ENCODE results near the gene MGAT5.
A peak's percentile ranks its signal among the peaks of the same experiment; 100 is the strongest.

Gene MGAT5

DNA sequence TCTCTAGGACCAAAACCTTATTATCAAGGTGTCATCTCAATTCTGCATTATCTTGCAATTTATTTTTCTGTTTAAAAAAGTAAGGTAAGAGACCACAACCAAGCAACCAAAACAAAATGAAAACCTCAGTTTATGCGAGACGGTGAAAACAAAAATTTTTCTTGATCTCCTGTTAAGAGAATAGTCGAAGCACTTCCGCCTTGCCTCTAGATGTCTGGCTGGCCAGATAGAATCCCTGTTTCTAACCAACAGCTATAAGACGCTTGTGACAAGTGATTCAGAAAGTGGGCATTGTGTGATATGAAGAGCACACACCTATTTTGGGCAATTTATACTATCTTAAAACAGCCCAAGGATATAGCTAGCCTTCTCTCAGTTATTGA, 51.2 kb downstream of the MGAT5 start:
- DNase-seq (ENCODE audit: low spot score) = no peak

DNA sequence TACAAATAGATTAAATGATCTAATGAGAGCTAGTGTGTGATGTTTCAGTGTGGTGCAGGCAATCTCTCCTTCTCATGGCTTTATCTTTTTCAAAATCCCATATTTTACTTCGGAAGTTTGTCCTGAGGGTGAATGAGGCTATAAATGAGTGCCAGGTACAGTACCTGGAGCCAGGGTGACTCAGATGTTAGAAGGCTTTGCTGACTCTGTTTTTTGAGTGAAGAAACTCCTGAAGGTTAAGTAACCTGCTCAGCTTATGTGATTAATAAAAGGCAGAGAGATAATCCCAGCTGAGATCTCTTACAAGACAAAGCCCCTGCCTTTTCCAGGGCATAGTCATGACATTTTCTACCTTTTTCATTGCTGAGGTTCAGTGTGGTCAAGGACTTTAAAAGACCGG, 52.6 kb downstream of the MGAT5 start:
- no peak for DNase-seq (ENCODE audit: low spot score)

DNA sequence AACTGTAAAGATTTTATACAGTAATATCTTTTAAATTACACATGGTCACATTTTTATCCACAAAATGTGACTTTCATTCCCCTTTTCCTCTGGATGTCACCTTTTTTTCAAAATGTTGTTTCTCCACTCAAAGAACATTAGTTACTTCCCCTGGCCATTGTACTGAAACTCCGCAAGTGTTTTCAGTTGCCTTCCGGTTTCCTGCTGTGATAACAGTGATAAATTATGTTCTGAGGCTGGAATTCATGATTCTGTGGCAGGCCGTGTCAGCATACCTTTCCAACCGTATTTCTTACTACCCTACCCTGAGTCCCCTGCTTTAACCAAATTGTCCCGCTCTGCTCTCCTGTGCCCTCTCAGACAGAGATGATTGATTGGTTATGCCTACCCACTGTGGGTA, 53.5 kb downstream of the MGAT5 start:
- DNase-seq (ENCODE audit: low spot score) = no peak

DNA sequence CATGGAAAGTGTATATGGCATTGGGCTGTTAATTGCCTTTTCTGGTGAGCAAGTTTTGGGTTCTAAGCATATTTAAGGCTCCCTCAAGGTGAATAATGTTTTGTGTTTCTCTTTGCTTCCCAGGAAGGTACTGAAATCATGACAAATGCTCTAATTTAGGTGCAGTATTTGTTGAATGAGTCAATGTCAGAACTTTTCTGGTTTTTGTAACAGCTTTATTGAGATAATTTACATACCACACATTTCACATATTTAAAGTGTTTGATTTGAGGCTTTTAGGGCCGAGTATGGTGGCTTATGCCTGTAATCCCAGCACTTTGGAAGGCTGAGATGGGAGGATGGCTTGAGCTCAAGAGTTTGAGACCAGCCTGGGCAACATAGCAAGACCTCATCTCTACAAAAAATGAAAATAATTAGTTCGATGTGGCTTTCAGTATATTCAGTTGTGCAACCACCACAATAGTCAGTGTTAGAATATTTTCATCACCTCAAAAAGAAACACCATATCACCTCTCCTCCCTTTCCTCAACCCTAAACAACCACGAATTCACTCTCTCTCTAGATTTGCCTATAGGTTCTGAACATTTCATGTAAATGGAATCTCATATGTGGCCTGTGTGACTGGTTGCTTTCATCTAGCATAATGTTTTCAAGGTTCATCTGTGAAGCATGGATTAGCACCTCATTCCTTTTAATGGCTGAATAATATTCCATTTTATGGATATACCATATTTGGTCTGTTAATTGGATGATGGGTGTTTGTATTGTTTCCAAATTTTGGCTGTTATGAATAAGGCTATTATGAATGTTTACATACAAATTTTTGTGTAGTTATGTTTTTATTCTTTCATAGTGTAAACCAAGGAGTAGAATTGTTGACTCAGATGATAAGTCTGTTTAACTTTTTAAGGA, 54.9 kb downstream of the MGAT5 start:
- DNase-seq (ENCODE audit: low spot score) = no peak

DNA sequence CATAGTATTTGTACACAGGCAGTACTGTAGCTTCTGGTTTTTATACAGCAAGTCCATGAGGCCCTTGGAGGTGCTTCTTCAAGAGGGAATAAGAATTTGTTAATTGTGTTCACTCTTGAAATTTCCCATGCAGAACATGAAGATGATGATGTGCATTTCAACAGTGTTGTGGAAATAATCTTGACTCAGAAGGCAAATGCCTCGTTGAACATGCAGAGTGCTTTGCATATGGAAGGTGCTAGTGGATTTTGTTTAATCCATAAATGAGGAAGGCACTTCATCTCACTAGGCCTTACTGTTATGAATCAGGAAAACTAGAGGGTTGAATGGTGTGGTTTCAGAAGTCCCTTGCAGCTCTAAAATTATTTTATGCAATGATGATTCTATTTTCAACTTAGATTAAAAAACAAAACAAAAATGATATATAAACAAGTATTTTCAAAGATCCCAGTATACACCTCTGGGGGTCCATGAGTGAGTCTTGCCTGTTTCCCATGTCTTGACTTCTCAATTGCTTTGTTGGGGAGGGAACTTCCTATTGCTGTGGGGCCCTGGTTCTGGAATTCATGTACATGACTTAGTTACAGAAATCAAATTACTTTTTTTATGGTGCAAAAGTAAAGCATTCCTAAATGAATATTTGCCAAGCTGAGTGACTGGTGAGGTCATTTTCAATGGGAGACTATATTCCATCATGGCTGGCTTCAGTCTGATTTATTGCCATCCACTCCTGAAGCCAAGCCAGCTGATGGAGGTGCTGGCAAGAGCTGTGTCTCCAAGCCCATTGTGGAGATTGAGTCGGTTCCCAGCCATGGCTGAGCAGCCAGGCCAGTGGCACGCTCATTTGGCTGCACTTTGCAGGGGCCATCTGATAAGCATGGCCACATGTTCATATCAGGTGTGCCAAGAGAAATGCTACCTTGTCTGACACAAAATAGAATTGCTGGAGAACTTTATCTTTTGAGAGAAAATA, 56.5 kb downstream of the MGAT5 start:
- DNase-seq (ENCODE audit: low spot score) = peak; percentile 78

DNA sequence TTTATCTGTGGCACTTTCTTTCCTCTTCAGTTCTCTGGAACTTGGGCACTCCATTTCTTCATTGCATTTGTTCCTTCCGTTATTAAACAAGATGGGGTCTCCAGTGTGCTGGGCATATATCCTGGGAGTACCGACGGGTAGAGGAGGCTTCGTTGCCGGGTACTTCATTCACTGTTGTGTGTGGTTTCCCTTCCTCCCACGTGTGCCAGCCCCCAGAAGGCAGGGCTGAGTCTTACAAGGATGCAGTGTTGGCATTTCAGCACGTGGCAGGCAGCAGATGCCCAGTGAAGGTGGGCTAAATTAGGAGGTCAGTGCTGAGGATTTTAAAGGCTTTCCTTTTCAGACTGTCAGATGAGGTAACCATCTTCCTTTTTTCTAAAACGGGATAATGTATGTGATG, 58.6 kb downstream of the MGAT5 start:
- DNase-seq (ENCODE audit: low spot score) = no peak

DNA sequence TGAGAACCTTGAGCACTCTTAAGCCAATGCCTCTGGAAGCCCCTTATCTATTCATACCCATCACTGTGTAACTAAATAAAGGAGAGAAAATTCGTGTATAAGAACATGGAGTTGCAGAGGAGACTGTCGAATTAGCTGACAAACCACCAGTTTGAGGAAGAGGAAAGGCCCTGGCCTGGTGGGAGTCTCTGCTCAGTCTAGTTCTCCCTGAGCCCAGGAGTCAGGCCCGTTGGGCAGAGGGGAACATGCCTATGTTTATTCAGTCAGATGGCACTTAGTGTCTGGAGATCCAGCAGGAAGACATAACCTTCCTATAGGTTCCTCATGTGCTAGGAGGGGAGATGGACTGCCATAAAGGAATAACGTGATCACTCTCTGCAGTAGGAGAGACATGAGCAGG, 60.3 kb downstream of the MGAT5 start:
- no peak for DNase-seq (ENCODE audit: low spot score)

DNA sequence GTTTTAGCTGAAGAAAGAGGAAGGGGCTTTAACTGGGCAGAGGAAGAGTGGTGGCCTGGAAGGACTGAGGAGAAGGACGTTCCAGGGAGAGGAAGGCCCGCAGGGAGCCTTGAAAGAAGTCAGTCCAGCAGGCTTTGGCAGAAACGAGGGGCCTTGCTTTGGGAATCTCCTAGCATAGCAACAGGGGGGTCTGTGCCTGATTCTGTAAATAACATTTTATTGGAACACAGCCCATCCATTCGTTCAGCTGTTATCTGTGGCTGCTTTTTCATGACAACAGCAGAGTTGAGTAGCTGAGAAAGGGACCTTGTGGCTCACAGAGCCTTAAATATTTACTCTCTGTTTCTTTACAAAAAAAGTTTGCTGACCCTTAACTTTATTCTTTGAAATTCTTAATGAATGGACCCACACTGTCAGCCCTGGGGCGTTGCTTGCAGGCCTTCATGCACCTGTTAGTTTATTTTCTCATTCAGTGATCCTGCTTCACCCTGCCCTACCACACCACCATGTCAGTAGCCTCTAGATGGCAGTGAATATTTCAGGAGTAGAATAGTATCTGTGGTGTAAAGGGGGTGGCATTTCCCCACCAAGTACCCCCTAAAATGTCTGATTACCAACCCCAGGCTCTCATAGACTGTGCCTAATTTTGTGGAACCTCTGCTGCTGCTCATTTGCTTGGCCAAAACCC, 61.0 kb downstream of the MGAT5 start:
- DNase-seq (ENCODE audit: low spot score) = peak; percentile 28

DNA sequence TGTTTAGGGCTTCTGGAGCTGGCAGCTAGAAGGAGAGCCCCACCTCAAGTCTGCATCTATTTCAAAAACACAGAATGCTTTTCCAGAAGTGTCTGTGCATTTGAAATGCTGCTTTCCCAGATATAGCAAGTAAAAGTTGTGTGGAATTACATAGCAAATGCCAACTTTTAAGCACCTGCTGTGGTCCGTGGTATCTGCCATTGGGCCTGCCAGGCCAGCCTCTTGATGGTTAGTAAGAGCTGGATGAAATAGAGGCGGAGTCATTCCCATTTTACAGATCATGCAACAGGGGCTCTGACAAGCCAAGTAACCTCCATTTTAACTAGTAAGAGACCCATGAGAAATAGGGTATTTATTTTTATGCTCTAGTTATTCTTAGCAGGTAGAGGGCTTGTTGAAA, 61.6 kb downstream of the MGAT5 start:
- DNase-seq (ENCODE audit: low spot score) = no peak

DNA sequence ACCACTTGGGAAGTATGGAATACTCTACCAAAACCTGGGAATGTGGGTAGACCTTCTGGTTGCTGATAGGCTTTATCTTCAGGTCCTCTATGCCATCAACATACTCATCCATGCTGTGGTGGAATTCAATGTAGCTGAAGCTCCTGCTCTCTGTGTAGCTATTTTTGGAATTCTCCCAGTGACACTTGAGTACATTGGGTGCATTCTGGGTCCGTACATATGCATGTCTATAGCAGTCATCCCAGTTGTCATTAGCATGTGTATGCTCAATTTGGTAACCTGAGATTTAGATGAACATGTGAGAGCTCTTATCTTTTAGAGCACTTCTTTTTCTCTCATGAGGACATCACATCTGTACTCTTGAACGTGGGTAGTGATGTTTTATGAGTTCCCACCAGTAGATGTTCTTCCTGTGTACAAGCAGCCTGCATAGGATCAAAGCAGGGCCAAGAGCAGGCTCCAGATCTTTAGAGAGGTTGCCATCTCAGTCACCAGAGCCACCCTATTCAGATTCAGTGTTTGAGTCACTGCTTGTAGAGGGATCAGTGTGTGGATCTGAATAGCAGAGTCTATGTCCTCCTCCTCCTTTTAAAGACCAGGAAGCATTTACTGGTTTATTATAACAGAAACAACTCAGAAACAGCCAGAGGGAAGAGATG, 65.9 kb downstream of the MGAT5 start:
- no peak for DNase-seq (ENCODE audit: low spot score)

DNA sequence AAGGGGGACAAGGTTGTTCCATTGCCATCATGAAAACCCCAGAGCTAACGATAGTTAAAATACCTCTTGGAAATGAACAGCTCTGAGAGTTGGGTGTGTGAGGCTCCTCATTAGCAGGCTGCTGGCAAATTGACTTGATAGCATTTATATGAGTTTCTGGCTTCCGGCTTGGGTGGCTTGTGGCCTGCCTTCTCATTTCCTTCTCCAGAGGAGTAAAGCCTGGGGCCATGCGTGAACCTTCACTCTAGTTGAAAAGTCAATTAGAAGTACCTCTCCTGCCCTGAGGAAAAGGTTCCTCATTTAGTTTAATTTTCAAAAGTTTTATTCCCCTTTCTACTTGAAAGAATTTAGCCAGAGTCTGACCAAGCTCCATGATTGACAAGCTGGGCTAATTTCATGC, 67.1 kb downstream of the MGAT5 start:
- no peak for DNase-seq (ENCODE audit: low spot score)

DNA sequence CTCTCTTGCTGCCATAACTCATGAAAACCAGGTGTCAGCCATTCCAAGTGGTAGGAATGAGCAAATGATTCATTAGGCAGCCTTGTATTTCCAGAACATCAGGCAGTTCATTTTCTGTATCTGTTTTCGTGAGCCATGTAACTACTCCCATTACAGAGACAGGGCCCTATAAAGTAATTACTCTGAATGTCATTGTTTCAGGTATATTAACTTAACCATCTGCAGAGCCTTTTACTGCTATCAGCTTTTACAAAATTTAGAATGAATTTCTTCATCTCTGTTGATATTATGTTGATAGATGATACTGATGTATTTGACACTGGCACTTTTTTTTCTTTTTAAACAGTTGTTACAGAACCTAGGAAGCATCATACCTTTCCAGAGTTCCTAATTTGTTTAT, 69.9 kb downstream of the MGAT5 start:
- no peak for DNase-seq (ENCODE audit: low spot score)

DNA sequence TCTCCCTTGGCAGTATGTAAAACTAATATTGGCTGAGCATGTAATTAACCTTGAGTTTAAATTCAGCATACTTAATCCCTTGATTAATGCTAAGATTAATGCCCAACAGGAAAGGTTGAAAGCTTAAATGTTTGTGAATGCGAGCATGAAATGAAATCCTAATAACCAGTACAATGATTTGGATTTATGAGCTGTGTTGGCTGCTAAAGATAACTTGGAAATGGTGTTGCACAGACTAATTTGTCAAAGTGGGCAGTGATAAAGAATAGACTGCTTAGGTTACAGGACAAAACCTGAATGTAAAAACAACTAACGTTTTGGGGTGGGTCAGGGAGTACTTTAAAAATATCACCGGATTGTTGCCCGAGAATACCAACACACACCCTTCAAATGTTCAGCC, 70.6 kb downstream of the MGAT5 start:
- DNase-seq (ENCODE audit: low spot score) = no peak

DNA sequence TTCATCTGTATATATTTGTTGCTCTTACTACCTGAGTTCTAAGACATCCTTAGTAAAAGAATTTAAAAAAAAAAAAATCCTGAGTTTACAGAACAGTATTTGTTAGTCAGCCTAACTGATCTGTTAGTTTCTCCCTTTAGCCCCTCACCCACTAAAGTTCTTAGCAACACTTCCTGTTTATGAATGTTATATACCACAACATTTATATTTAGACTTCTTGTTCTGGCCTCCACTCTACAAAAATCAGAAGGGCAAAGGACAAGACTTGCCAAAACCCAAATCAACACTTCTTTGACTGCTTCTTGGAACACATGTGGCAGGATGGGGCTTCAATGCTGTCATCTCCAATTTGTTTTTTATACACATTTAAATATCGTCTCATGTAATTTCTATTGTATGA, 71.1 kb downstream of the MGAT5 start:
- DNase-seq (ENCODE audit: low spot score) = no peak

DNA sequence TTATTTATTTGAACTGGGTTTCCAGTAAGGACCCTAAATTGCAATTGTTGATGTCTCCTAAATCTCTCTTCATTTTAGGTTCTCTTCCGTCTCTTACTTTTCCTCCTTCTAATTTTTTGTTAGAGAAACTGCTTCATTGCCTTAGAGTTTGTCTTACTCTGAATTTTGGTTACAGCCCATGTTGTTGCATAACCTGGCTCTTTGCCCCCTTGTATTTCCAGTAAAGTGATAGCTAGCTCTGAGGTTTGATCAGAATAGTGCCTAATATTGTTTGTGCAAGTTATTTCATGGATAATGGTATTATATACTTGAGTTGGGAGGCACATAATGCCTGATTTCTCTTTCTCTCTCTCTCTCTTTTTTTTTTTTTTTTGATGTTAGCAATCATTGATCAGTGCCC, 71.8 kb downstream of the MGAT5 start:
- DNase-seq (ENCODE audit: low spot score) = no peak

DNA sequence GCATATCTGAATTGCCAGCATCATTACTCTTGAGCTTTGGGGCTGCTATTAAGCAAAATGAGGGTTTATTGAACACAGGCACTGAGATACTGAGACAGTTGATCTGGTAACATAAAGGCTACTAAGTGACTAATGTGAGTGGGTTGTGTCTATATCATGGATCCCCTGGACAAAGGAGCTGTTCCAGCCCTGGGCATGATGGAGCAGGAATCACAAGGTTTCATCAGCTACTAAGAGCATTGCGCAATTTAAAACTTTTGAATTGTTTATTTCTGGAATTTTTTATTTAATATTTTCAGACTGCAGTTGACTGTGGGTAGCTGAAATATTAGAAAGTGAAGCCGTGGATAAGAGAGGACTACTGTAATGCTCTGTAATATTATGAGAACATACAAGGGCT, 73.5 kb downstream of the MGAT5 start:
- DNase-seq (ENCODE audit: low spot score) = no peak

DNA sequence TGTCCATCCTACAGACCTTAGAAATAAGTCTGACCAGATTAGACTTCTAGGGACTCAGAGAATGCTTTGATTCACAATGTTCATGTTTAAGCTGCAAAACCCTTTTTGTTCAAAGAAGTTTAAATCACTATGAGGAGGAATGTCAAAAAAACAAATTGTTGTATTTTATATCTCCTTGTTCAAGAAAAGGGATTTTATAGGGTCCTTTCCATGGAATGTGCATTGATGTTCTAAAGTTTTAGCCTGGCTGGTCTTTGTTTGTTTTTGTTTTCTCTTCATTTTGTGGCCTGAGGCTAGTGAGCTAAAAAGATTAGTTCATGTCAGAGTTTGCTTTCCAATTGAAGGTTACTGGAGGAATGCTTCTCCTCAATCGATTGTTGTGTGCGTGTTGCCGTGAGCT, 77.2 kb downstream of the MGAT5 start:
- DNase-seq (ENCODE audit: low spot score) = no peak

DNA sequence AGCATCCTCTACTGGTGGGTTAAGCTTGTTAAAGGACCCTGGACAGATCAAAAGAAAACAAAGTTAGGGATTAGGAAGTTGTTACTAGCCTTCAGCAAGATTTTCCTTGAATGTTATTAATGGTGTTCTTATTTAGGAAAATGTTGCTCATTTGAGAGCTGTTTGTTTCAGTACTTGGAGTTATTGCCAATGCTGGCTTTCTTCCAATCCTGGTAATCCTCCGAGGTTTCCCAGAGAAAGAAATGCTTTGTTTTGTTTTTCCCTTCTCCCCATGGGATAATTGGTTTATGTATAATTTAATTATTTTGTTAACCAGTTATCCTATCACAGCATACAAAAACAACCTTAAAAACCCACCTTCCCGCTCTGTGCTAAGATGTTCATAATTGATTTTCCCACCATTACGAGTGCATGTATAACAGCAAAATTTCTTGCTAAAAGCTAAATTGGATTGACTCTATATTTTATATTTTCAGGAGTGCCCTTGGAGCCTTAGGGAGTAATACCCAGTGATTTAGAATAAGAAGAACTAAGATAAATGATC, 79.8 kb downstream of the MGAT5 start:
- DNase-seq (ENCODE audit: low spot score) = peak; percentile 47

DNA sequence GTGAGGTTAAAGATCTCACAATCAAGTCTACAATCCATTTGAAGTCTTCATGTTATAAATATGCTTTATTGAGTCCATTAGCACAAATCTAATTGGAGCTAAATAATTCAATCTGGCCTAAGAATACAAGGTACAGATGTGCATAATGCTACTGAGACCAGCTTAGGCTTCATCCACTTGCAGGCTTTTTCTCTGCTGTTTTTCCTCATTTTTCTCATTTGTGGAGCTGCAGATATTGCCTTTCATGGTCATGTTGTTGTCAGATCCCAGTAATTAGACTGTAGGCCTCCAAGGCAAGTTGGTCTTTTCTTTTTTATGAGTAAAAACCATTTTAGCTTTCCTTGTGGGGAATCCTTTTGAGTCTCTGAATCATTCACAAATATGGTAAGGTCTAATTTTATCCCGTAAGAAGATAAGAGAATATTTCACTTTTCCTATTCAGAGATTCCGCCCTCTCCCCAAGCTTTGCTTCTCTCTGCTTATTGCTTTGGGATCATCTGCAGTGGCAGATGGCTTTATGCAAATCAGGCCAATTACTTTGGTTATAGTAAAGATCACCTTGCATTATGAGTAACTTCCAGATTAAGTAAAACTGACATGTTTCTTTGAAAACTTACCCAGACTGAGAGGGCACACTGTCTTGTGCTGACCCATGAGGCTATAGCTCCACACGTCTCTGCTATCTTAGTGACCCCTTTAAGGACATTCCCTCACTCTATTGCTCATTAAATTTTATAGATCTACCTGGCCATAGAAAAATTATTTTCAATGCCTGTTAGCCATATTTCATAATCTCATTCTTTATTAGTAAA, 80.9 kb downstream of the MGAT5 start:
- DNase-seq (ENCODE audit: low spot score) = no peak

DNA sequence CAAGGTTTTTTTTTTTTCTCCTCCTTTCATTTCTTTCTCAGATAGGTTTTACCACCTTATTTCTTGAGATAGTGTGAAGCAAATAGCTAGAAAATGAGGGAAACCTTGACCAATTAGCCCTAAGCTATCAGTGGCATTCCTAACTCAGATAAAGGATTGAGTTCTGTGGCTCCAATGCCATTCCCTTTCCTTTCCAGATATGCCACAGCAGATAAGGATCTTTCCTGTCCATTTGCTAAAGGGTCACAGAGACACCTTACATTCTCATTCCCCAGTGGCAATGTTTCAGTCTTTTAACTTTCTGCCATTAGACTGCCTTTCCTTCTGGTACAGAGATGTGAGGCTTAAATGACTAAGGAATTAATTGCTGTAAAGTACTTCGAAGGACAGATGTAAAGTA, 81.7 kb downstream of the MGAT5 start:
- DNase-seq (ENCODE audit: low spot score) = no peak

DNA sequence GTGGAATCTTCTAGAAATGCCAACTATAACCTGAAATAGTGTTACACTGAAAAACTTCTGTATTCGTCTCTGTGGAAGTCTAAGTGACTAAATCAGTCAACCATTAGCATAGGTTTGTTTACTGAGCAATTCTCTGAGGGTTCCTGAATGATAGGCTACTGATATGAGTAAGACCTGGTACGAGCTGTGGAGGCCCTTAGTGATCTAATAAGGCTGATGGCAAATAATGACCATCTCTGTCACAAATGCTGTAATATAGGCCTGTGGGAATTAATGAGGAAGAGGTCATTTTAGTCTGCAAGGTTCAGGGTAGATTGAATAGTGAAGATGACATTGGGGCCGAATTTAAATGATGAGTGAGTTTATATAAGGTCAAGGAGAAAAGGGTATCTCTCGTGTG, 82.5 kb downstream of the MGAT5 start:
- DNase-seq (ENCODE audit: low spot score) = no peak
